ENCODE measurements around the gene CGRRF1. TPM values are rescaled to one million over a fixed set of nuclear protein-coding genes. Genes with fewer than 3 reads are reported as not detected.
A peak's percentile ranks its signal among the peaks of the same experiment; 100 is the strongest.

The CGRRF1 gene
- total and polyA plus RNA-seq, 4 experiments from 2014 or later, result 21.8 to 60.7 (median 24.8) TPM

GRCh38 chr14:54554401-54554800, 44.7 kb downstream of the CGRRF1 start:
- Histone ChIP-seq H3K27ac (ENCODE audit: low read depth, low read length) (no peak overlapping the region), H3K4me3 (ENCODE audit: low read length in 2 of 2) (no peak overlapping the region), H3K27me3 (ENCODE audit: insufficient read depth, low read length) (no peaks in the 10 kb centered on the region), H3K36me3 (ENCODE audit: insufficient read depth, low read length) (no peaks in the 10 kb centered on the region), H3K9me3 (ENCODE audit: control insufficient read depth in 1 of 2, low read length in 2 of 2) (no peaks in the 10 kb centered on the region), H3K4me1 (ENCODE audit: insufficient read depth, low read length) (no peaks in the 10 kb centered on the region)
- intact Hi-C loops (cut with micrococcal nuclease), result no loop called here
- no peak for DNase-seq
- Mint-ChIP-seq H3K36me3 (no peaks in the 10 kb centered on the region), H3K27me3 (peaks cover 7% of the 10 kb centered on the region in 2 donors), H3K27ac (no peak overlapping the region), H3K9me3 (no peaks in the 10 kb centered on the region), H3K4me1 (no peaks in the 10 kb centered on the region), H3K4me3 (no peak overlapping the region)
- CTCF ChIA-PET (ENCODE audit: partially characterized antibody), result interaction anchor here (1.1 to 1.4 kb wide), 3 partner anchors 10 to 220 kb away, joined by 4 to 5 read pairs (median 4); no protein-coding TSS in a partner anchor
- POLR2A ChIA-PET (ENCODE audit: partially characterized antibody), result no interaction called here

GRCh38 chr14:54555651-54556050, 45.9 kb downstream of the CGRRF1 start:
- intact Hi-C loops (cut with micrococcal nuclease), result no loop called here

GRCh38 chr14:54556535-54556934, 46.8 kb downstream of the CGRRF1 start:
- Histone ChIP-seq H3K27ac (ENCODE audit: low read depth, low read length) (no peak overlapping the region), H3K4me1 (ENCODE audit: insufficient read depth, low read length) (no peaks in the 10 kb centered on the region), H3K36me3 (ENCODE audit: insufficient read depth, low read length) (no peaks in the 10 kb centered on the region), H3K27me3 (ENCODE audit: insufficient read depth, low read length) (no peaks in the 10 kb centered on the region), H3K9me3 (ENCODE audit: control insufficient read depth in 1 of 2, low read length in 2 of 2) (no peaks in the 10 kb centered on the region), H3K4me3 (ENCODE audit: low read length in 2 of 2) (no peak overlapping the region)
- H3K27ac Mint-ChIP-seq, result no peak overlapping the region
- H3K36me3 Mint-ChIP-seq, result no peaks in the 10 kb centered on the region
- DNase-seq, result no peak
- no peaks in the 10 kb centered on the region for H3K9me3 Mint-ChIP-seq
- peaks cover 5 to 11% of the 10 kb centered on the region in 2 donors for H3K27me3 Mint-ChIP-seq
- intact Hi-C loops (cut with micrococcal nuclease), result no loop called here
- no peak overlapping the region for H3K4me3 Mint-ChIP-seq
- ChIA-PET CTCF (ENCODE audit: partially characterized antibody) (interaction anchor here (1.1 to 1.4 kb wide), 2 partner anchors 9 to 137 kb away, joined by 3 read pairs; no protein-coding TSS in a partner anchor), POLR2A (ENCODE audit: partially characterized antibody) (no interaction called here)
- no peaks in the 10 kb centered on the region for H3K4me1 Mint-ChIP-seq

More at GRCh38 chr14:54555651-54556050, 45.9 kb downstream of the CGRRF1 start:
- POLR2A ChIA-PET (ENCODE audit: partially characterized antibody), result no interaction called here
- Mint-ChIP-seq H3K9me3 (no peaks in the 10 kb centered on the region), H3K27ac (no peak overlapping the region), H3K27me3 (peaks cover 8 to 11% of the 10 kb centered on the region in 2 donors), H3K4me1 (no peaks in the 10 kb centered on the region), H3K36me3 (no peaks in the 10 kb centered on the region), H3K4me3 (no peak overlapping the region)
- CTCF ChIA-PET (ENCODE audit: partially characterized antibody), result no interaction called here
- Histone ChIP-seq H3K36me3 (ENCODE audit: insufficient read depth, low read length) (no peaks in the 10 kb centered on the region), H3K27ac (ENCODE audit: low read depth, low read length) (no peak overlapping the region), H3K27me3 (ENCODE audit: insufficient read depth, low read length) (no peaks in the 10 kb centered on the region), H3K9me3 (ENCODE audit: control insufficient read depth in 1 of 2, low read length in 2 of 2) (no peaks in the 10 kb centered on the region), H3K4me3 (ENCODE audit: low read length in 2 of 2) (no peak overlapping the region), H3K4me1 (ENCODE audit: insufficient read depth, low read length) (no peaks in the 10 kb centered on the region)
- DNase-seq, result no peak

- intact Hi-C loops (cut with micrococcal nuclease), result no loop called here
- Histone ChIP-seq H3K9me3 (ENCODE audit: control insufficient read depth in 1 of 2, low read length in 2 of 2) (no peaks in the 10 kb centered on the region), H3K4me3 (ENCODE audit: low read length in 2 of 2) (no peak overlapping the region), H3K27me3 (ENCODE audit: insufficient read depth, low read length) (no peaks in the 10 kb centered on the region), H3K27ac (ENCODE audit: low read depth, low read length) (no peak overlapping the region), H3K36me3 (ENCODE audit: insufficient read depth, low read length) (no peaks in the 10 kb centered on the region), H3K4me1 (ENCODE audit: insufficient read depth, low read length) (peaks cover 11% of the 10 kb centered on the region)
- H3K9me3 Mint-ChIP-seq, result no peaks in the 10 kb centered on the region
- no peak overlapping the region for H3K27ac Mint-ChIP-seq
- H3K36me3 Mint-ChIP-seq, result peaks cover 0 to 5% of the 10 kb centered on the region in 2 donors
- DNase-seq, result no peak
- H3K27me3 Mint-ChIP-seq, result peaks cover 5 to 7% of the 10 kb centered on the region in 2 donors
- POLR2A ChIA-PET (ENCODE audit: partially characterized antibody), result no interaction called here
- H3K4me3 Mint-ChIP-seq, result no peak overlapping the region
- H3K4me1 Mint-ChIP-seq, result peaks cover 2 to 20% (median 7%) of the 10 kb centered on the region in 4 donors
- CTCF ChIA-PET (ENCODE audit: partially characterized antibody), result interaction anchor here (8.0 to 8.5 kb wide), 2 partner anchors 127 to 213 kb away, joined by 73 to 245 read pairs; no protein-coding TSS in a partner anchor
Measured at GRCh38 chr14:54562334-54562733, 52.6 kb downstream of the CGRRF1 start.

GRCh38 chr14:54564071-54564867, 54.6 kb downstream of the CGRRF1 start:
- Mint-ChIP-seq H3K4me1 (peaks cover 8 to 31% (median 11%) of the 10 kb centered on the region in 4 donors), H3K27me3 (peaks cover 5 to 7% of the 10 kb centered on the region in 2 donors), H3K36me3 (peaks cover 0 to 7% of the 10 kb centered on the region in 2 donors), H3K4me3 (peak overlapping the region; percentile 77 to 90 (median 88)), H3K27ac (peak overlapping the region; percentile 83 to 97 (median 90)), H3K9me3 (no peaks in the 10 kb centered on the region)
- Histone ChIP-seq H3K9me3 (ENCODE audit: control insufficient read depth in 1 of 2, low read length in 2 of 2) (no peaks in the 10 kb centered on the region), H3K27ac (ENCODE audit: low read depth, low read length) (peak overlapping the region; percentile 79), H3K4me3 (ENCODE audit: low read length in 2 of 2) (peak overlapping the region; percentile 52 to 72), H3K4me1 (ENCODE audit: insufficient read depth, low read length) (peaks cover 16% of the 10 kb centered on the region), H3K36me3 (ENCODE audit: insufficient read depth, low read length) (no peaks in the 10 kb centered on the region), H3K27me3 (ENCODE audit: insufficient read depth, low read length) (no peaks in the 10 kb centered on the region)
- DNase-seq, result peak in 4 of 5 donors; percentile 62 to 66 (median 64)
- ChIA-PET CTCF (ENCODE audit: partially characterized antibody) (interaction anchor here (0.6 to 8.5 kb wide), 49 partner anchors 10 to 605 kb away, joined by 3 to 245 read pairs (median 4); partner anchors contain the start of genes CGRRF1, GCH1 and GMFB), POLR2A (ENCODE audit: partially characterized antibody) (interaction anchor here (1.1 to 3.9 kb wide), 7 partner anchors 54 to 487 kb away, joined by 3 to 62 read pairs (median 5); partner anchors contain the start of genes CGRRF1, GMFB and MAPK1IP1L)
- intact Hi-C loops (cut with micrococcal nuclease), result loop anchor here (1.0 to 2.0 kb wide), 7 partner anchors 79 to 597 kb away; partner anchors contain the start of genes SOCS4 and WDHD1

GRCh38 chr14:54564868-54565784, 55.4 kb downstream of the CGRRF1 start:
- Histone ChIP-seq H3K27ac (ENCODE audit: low read depth, low read length) (peak overlapping the region; percentile 79), H3K36me3 (ENCODE audit: insufficient read depth, low read length) (no peaks in the 10 kb centered on the region), H3K9me3 (ENCODE audit: control insufficient read depth in 1 of 2, low read length in 2 of 2) (no peaks in the 10 kb centered on the region), H3K4me1 (ENCODE audit: insufficient read depth, low read length) (peaks cover 16% of the 10 kb centered on the region), H3K27me3 (ENCODE audit: insufficient read depth, low read length) (no peaks in the 10 kb centered on the region), H3K4me3 (ENCODE audit: low read length in 2 of 2) (peak overlapping the region; percentile 52 to 72)
- ChIA-PET POLR2A (ENCODE audit: partially characterized antibody) (interaction anchor here (0.6 to 3.9 kb wide), 17 partner anchors 55 to 538 kb away, joined by 3 to 62 read pairs (median 5); partner anchors contain the start of genes CDKN3, CGRRF1, GCH1 and GMFB), CTCF (ENCODE audit: partially characterized antibody) (interaction anchor here (0.6 to 8.5 kb wide), 37 partner anchors 8 to 864 kb away, joined by 3 to 245 read pairs (median 4); partner anchors contain the start of genes CGRRF1, GCH1 and GMFB)
- Mint-ChIP-seq H3K27ac (peak overlapping the region; percentile 86 to 97 (median 94)), H3K4me3 (peak overlapping the region; percentile 86 to 90 (median 88)), H3K36me3 (peaks cover 0 to 7% of the 10 kb centered on the region in 2 donors), H3K27me3 (peaks cover 5 to 6% of the 10 kb centered on the region in 2 donors), H3K9me3 (no peaks in the 10 kb centered on the region), H3K4me1 (peaks cover 8 to 31% (median 11%) of the 10 kb centered on the region in 4 donors)
- DNase-seq, result peak; percentile 65 to 70 (median 69)
- intact Hi-C loops (cut with micrococcal nuclease), result loop anchor here (1.0 to 5.0 kb wide), 13 partner anchors 78 to 1552 kb away; partner anchors contain the start of genes CNIH1, DDHD1, PELI2 and SOCS4
